GM19023 (cell line): Measurements from ENCODE around the gene RAB39A.
A peak's percentile ranks its signal among the peaks of the same experiment; 100 is the strongest.
"Not testable (repeated sequence)": the region's sequence is repeated elsewhere in the genome, so short reads cannot be mapped to it uniquely, and the experiment has no call there.

Experiments
- ATAC-seq: cut with Tn5 transposase; IDR thresholded peaks from one replicate; pipeline ENCODE4 v1.9.1; 2021; ENCODE audit warnings: mild to moderate bottlenecking, moderate library complexity; ENCODE audit not compliant: unreplicated experiment

The RAB39A gene

GRCh38 chr11:107928046-107928766 is at the start of gene RAB39A:
Gene RAB39A, plus strand, starts transcription at chr11:107928448. Its CDS starts 121 bp downstream, at chr11:107928569.
- peak; percentile 93 for ATAC-seq

- ATAC-seq: not testable (repeated sequence)
Observed at GRCh38 chr11:107881471-107881870, 46.8 kb upstream of the RAB39A start.

- no peak for ATAC-seq
Observed at GRCh38 chr11:107882095-107882820, 46.0 kb upstream of the RAB39A start.

- no peak for ATAC-seq
Observed at GRCh38 chr11:107898270-107898669, 30.0 kb upstream of the RAB39A start.

GRCh38 chr11:107908211-107908610 is 20.0 kb upstream of the RAB39A start:
- ATAC-seq: no peak

- ATAC-seq: not testable (repeated sequence)
Observed at GRCh38 chr11:107912415-107912814, 15.8 kb upstream of the RAB39A start.

GRCh38 chr11:107915229-107915628 is 13.0 kb upstream of the RAB39A start:
- ATAC-seq: no peak

- no peak for ATAC-seq
Observed at GRCh38 chr11:107916671-107917241, 11.5 kb upstream of the RAB39A start.

GRCh38 chr11:107921997-107922396 is 6.3 kb upstream of the RAB39A start:
- ATAC-seq: no peak

GRCh38 chr11:107923519-107923918 is 4.7 kb upstream of the RAB39A start:
- not testable (repeated sequence) for ATAC-seq

GRCh38 chr11:107924306-107924705 is 3.9 kb upstream of the RAB39A start:
- ATAC-seq: no peak

- no peak for ATAC-seq
Observed at GRCh38 chr11:107927559-107927958, 689 bp upstream of the RAB39A start.

GRCh38 chr11:107928767-107929507 is 689 bp downstream of the RAB39A start:
- ATAC-seq: peak; percentile 17

GRCh38 chr11:107929611-107930200 is 1.5 kb downstream of the RAB39A start:
- ATAC-seq: no peak

- ATAC-seq: no peak
Observed at GRCh38 chr11:107931206-107931605, 3.0 kb downstream of the RAB39A start.

- ATAC-seq: no peak
Observed at GRCh38 chr11:107947904-107948303, 19.7 kb downstream of the RAB39A start.

GRCh38 chr11:107948328-107948727 is 20.1 kb downstream of the RAB39A start:
- not testable (repeated sequence) for ATAC-seq

GRCh38 chr11:107951155-107951554 is 22.9 kb downstream of the RAB39A start:
- ATAC-seq: no peak

GRCh38 chr11:107953446-107953845 is 25.2 kb downstream of the RAB39A start:
- no peak for ATAC-seq

GRCh38 chr11:107956543-107956942 is 28.3 kb downstream of the RAB39A start:
- no peak for ATAC-seq

GRCh38 chr11:107957109-107957588 is 28.9 kb downstream of the RAB39A start:
- no peak for ATAC-seq
